Measurements from ENCODE around the gene NKAPL.

GRCh38 chr6:28215425-28215824 lies 43.7 kb upstream of the NKAPL start:
- TF ChIP-seq CTCF (IDR thresholded peaks at IDR 0.05) (no peak), MAZ (IDR thresholded peaks at IDR 0.05; ENCODE audit: borderline replicate concordance, low read depth, low read length) (no peak), BHLHE40 (IDR thresholded peaks at IDR 0.05; ENCODE audit: low read depth, low read length) (no peak), RAD21 (conservative IDR thresholded peaks at IDR 0.05 in 1 of 2, IDR thresholded peaks at IDR 0.05 in 1 of 2) (no peak), CHD4 (IDR thresholded peaks at IDR 0.05; ENCODE audit: borderline replicate concordance) (no peak), POLR2A (IDR thresholded peaks at IDR 0.05; ENCODE audit: low read length) (no peak)
- TF ChIP-seq, protein P1, sequence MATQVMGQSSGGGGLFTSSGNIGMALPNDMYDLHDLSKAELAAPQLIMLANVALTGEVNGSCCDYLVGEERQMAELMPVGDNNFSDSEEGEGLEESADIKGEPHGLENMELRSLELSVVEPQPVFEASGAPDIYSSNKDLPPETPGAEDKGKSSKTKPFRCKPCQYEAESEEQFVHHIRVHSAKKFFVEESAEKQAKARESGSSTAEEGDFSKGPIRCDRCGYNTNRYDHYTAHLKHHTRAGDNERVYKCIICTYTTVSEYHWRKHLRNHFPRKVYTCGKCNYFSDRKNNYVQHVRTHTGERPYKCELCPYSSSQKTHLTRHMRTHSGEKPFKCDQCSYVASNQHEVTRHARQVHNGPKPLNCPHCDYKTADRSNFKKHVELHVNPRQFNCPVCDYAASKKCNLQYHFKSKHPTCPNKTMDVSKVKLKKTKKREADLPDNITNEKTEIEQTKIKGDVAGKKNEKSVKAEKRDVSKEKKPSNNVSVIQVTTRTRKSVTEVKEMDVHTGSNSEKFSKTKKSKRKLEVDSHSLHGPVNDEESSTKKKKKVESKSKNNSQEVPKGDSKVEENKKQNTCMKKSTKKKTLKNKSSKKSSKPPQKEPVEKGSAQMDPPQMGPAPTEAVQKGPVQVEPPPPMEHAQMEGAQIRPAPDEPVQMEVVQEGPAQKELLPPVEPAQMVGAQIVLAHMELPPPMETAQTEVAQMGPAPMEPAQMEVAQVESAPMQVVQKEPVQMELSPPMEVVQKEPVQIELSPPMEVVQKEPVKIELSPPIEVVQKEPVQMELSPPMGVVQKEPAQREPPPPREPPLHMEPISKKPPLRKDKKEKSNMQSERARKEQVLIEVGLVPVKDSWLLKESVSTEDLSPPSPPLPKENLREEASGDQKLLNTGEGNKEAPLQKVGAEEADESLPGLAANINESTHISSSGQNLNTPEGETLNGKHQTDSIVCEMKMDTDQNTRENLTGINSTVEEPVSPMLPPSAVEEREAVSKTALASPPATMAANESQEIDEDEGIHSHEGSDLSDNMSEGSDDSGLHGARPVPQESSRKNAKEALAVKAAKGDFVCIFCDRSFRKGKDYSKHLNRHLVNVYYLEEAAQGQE (IDR thresholded peaks at IDR 0.05), result no peak
- TF ChIP-seq, protein P2, sequence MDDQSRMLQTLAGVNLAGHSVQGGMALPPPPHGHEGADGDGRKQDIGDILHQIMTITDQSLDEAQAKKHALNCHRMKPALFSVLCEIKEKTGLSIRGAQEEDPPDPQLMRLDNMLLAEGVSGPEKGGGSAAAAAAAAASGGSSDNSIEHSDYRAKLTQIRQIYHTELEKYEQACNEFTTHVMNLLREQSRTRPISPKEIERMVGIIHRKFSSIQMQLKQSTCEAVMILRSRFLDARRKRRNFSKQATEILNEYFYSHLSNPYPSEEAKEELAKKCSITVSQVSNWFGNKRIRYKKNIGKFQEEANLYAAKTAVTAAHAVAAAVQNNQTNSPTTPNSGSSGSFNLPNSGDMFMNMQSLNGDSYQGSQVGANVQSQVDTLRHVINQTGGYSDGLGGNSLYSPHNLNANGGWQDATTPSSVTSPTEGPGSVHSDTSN (IDR thresholded peaks at IDR 0.05), result no peak

Measured in A549 (cell line).